Ramos (cell line): ENCODE measurements around the gene DQX1.
"Not testable (repeated sequence)": the region's sequence is repeated elsewhere in the genome, so short reads cannot be mapped to it uniquely, and the experiment has no call there.

Experiments
- in situ Hi-C: fragments of 300-500 bp; cut with MboI; formaldehyde crosslinking; loops from one replicate; pipeline ENCODE4 v1.14.3; 2022; ENCODE audit warnings: low sequenced_read_pairs; ENCODE audit not compliant: unreplicated experiment

The DQX1 gene

GRCh38 chr2:74525717-74526648, at the start of gene DQX1:
TSS of gene DQX1 (minus strand) at chr2:74526231. CDS start at chr2:74525729, 502 bp downstream.
- in situ Hi-C loops, result no loop called here

- in situ Hi-C loops, result no loop called here
These were observed 49.3 kb upstream of the DQX1 start for GRCh38 chr2:74575320-74575719.

GRCh38 chr2:74573747-74574562, 47.9 kb upstream of the DQX1 start:
- in situ Hi-C loops, result no loop called here

GRCh38 chr2:74572178-74572925, 46.3 kb upstream of the DQX1 start:
- in situ Hi-C loops, result no loop called here

- in situ Hi-C loops, result no loop called here
These were observed 45.0 kb upstream of the DQX1 start for GRCh38 chr2:74571058-74571457.

GRCh38 chr2:74569686-74570085, 43.7 kb upstream of the DQX1 start:
- in situ Hi-C loops, result no loop called here

GRCh38 chr2:74567881-74568280, 41.9 kb upstream of the DQX1 start:
- in situ Hi-C loops, result no loop called here

GRCh38 chr2:74566754-74567085, 40.7 kb upstream of the DQX1 start:
- in situ Hi-C loops, result no loop called here

GRCh38 chr2:74566076-74566753, 40.2 kb upstream of the DQX1 start:
- in situ Hi-C loops, result no loop called here

- in situ Hi-C loops, result no loop called here
These were observed 38.2 kb upstream of the DQX1 start for GRCh38 chr2:74564222-74564621.

GRCh38 chr2:74562126-74562775, 36.2 kb upstream of the DQX1 start:
- in situ Hi-C loops, result no loop called here

- in situ Hi-C loops, result not testable (repeated sequence)
These were observed 35.0 kb upstream of the DQX1 start for GRCh38 chr2:74561022-74561421.

- in situ Hi-C loops, result no loop called here
These were observed 34.6 kb upstream of the DQX1 start for GRCh38 chr2:74560591-74560990.

GRCh38 chr2:74559912-74560311, 33.9 kb upstream of the DQX1 start:
- in situ Hi-C loops, result no loop called here

- in situ Hi-C loops, result no loop called here
These were observed 32.5 kb upstream of the DQX1 start for GRCh38 chr2:74558284-74559230.

- in situ Hi-C loops, result no loop called here
These were observed 30.9 kb upstream of the DQX1 start for GRCh38 chr2:74556831-74557370.

- in situ Hi-C loops, result no loop called here
These were observed 30.1 kb upstream of the DQX1 start for GRCh38 chr2:74556159-74556558.

GRCh38 chr2:74555610-74556103, 29.6 kb upstream of the DQX1 start:
- in situ Hi-C loops, result no loop called here
